HG02759 (cell line): ENCODE data around the gene ZSWIM5.
"Not testable (repeated sequence)": the region's sequence is repeated elsewhere in the genome, so short reads cannot be mapped to it uniquely, and the experiment has no call there.

Source experiments
- ATAC-seq: cut with Tn5 transposase; IDR thresholded peaks from one replicate; pipeline ENCODE4 v1.9.1; 2021; ENCODE audit warnings: mild to moderate bottlenecking, moderate library complexity; ENCODE audit not compliant: unreplicated experiment

Gene ZSWIM5

GRCh38 chr1:45148209-45148825 is 58.1 kb downstream of the ZSWIM5 start:
- ATAC-seq, result no peak

GRCh38 chr1:45146833-45147232 is 59.6 kb downstream of the ZSWIM5 start:
- no peak for ATAC-seq

- ATAC-seq, result no peak
Observed at GRCh38 chr1:45141247-45142003, 65.0 kb downstream of the ZSWIM5 start.

- ATAC-seq, result no peak
Observed at GRCh38 chr1:45136984-45137383, 69.4 kb downstream of the ZSWIM5 start.

DNA sequence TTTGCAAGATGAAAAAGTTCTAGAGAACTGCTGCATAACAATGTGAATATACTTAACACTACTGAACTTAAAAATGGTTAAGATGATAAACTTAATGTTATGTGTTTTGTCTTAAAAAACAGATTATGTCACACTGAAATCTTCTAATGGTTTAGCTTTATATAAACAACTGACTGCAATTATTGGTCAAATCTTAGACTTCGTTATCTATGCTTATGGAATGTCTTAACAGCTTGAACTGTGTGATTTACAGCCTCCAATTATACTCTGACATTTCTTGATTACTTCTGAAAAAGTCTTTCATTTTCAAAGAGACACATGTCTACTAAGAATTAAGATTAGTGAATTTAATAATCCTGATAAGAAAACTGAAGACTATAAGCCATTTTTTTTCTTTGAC is 71.1 kb downstream of the ZSWIM5 start:
- no peak for ATAC-seq

DNA sequence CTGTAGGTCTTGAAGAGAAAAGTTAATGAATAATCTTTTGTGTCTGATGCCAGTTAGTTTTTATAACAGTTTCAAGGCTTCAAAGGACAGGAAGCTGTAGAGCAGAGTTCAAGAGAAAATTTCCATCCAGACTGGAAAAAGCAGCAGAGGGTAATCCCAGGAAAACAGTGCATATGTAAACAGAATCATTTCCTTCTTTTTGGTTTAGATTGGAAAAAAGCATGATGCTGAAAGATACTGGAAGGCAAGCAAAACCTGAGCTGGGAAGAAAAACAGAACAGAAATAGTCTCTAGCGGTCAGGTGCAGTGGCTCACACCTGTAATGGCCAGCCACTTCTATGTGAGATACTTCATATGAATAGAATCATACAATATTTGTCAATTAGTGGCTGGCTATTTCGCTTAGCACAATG is 71.9 kb downstream of the ZSWIM5 start:
- no peak for ATAC-seq

DNA sequence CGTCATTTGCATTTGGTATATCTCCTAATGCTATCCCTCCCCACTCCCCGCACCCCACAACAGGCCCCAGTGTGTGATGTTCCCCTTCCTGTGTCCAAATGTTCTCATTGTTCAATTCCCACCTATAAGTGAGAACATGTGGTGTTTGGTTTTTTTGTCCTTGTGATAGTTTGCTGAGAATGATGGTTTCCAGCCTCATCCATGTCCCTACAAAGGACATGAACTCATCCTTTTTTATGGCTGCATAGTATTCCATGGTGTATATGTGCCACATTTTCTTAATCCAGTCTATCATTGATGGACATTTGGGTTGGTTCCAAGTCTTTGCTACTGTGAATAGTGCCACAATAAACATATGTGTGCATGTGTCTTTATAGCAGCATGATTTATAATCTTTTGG is 73.7 kb downstream of the ZSWIM5 start:
- ATAC-seq, result not testable (repeated sequence)

GRCh38 chr1:45123358-45123757 is 83.0 kb downstream of the ZSWIM5 start:
- no peak for ATAC-seq

- ATAC-seq, result no peak
Observed at GRCh38 chr1:45122724-45123123, 83.7 kb downstream of the ZSWIM5 start.

DNA sequence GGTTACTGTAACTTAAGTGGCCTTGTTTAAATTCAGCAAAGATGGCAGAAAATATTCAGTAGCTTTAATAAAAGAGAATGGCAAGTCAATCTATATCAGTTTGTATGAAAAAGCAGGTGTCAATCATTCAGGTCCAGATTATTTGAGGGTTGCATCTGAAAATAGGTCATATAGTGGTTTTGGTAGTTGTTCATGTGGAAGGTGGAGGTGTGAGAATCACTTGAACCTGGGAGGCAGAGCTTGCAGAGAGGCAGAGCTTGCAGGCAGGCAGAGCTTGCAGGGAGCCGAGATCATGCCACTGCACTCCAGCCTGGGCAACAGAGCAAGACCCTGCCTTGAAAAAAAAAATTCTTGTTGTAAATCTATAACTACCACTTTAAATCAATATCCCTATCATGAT is 88.6 kb downstream of the ZSWIM5 start:
- ATAC-seq, result no peak

DNA sequence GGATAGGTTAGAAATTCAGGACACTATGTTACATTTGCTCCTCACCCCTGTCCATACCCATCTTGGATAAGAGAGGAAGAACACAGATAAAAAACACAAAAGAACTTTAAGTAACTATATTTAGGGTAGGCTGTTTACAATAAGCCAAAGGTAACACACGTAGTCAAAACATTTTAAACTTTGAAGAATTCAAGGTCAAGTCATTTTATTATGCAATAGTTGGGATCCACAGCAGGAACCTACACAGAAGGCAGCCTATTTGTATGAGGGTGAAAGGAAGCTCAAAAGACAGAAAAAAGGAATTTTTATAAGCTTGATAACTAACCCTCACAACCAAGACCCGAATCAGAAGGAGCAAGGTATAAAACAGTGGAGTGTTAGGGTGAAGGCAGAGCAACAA is 89.6 kb downstream of the ZSWIM5 start:
- ATAC-seq, result no peak

- ATAC-seq, result no peak
Observed at GRCh38 chr1:45116340-45116739, 90.1 kb downstream of the ZSWIM5 start.

DNA sequence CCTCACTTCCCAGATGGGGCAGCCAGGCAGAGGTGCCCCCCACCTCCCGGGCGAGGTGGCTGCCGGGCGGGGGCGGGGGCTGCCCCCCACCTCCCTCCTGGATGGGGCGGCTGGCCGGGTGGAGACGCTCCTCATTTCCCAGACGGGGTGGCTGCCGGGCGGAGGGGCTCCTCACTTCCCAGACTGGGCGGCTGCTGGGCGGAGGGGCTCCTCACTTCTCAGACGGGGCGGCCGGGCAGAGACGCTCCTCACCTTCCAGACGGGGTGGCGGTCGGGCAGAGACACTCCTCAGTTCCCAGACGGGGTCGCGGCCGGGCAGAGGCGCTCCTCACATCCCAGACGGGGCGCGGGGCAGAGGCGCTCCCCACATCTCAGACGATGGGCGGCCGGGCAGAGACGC is 91.2 kb downstream of the ZSWIM5 start:
- ATAC-seq, result not testable (repeated sequence)

DNA sequence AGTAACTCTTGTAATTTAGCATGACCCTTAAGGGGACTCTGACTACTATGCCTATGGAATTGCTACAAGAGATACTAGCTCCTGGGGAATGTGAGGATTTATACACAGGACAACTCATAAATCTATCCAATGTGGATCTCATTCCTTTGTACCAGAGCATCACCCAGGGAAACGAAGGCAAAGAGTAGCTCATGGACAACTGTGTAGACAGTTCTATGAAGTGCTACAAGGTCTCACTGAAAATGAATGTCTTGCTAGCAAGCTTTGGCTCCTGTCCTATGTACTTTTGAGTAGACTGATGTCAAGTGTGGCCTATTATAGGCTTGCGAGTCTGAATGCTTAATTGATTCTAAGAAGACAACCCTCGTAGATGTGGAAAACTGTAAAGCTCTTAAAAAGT is 93.7 kb downstream of the ZSWIM5 start:
- no peak for ATAC-seq

- ATAC-seq, result no peak
Observed at GRCh38 chr1:45111239-45111638, 95.2 kb downstream of the ZSWIM5 start.

- ATAC-seq, result no peak
Observed at GRCh38 chr1:45107782-45108181, 98.6 kb downstream of the ZSWIM5 start.

DNA sequence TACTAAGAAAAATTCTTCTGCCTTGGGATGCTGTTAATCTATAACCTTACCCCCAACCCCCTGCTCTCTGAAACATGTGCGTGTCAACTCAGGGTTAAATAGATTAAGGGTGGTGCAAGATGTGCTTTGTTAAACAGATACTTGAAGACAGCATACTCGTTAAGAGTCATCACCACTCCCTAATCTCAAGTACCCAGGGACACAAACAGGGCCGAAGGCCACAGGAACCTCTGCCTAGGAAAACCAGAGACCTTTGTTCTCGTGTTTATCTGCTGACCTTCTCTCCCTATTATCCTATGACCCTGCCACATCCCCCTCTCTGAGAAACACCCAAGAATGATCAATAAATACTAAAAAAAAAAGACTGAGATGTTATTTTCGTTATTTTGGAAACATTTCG is 99.5 kb downstream of the ZSWIM5 start:
- ATAC-seq, result not testable (repeated sequence)

- not testable (repeated sequence) for ATAC-seq
Observed at GRCh38 chr1:45106156-45106545, 100.3 kb downstream of the ZSWIM5 start.

DNA sequence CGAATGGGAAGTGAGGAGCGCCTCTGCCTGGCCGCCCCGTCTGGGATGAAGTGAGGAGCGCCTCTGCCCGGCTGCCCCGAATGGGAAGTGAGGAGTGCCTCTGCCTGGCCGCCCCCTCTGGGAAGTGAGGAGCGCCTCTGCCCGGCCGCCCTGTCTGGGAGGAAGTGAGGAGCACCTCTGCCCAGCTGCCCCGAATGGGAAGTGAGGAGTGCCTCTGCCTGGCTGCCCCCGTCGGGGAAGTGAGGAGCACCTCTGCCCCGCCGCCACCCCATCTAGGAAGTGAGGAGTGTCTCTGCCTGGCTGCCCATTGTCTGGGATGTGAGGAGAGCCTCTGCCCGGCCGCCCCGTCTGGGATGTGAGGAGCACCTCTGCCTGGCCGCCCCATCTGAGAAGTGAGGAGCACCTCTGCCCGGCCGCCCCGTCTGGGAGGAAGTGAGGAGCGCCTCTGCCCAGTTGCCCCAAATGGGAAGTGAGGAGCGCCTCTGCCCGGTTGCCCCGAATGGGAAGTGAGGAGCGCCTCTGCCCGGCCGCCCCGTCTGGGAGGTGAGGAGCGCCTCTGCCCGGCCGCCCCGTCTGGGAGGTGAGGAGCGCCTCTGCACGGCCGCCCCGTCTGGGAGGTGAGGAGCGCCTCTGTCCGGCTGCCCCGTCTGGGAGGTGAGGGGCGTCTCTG is 100.8 kb downstream of the ZSWIM5 start:
- not testable (repeated sequence) for ATAC-seq

GRCh38 chr1:45103534-45103933 is 102.9 kb downstream of the ZSWIM5 start:
- ATAC-seq, result no peak

GRCh38 chr1:45101947-45102346 is 104.5 kb downstream of the ZSWIM5 start:
- ATAC-seq, result no peak

- not testable (repeated sequence) for ATAC-seq
Observed at GRCh38 chr1:45101528-45101927, 104.9 kb downstream of the ZSWIM5 start.
